22Rv1 (cell line): ENCODE measurements around the gene RAMAC.

Experiments used
- ZFX ChIP-seq: fragments of 450-650 bp; IDR thresholded peaks from 2 replicates; pipeline ENCODE4 v1.6.1; 2017; ENCODE audit warnings: antibody characterized with exemption, borderline replicate concordance
- TF ChIP-seq, protein P1 (sequence below): fragments of 450-650 bp; IDR thresholded peaks from 2 replicates; pipeline ENCODE4 v1.5.1; 2017; ENCODE audit warnings: mild to moderate bottlenecking

DNA sequence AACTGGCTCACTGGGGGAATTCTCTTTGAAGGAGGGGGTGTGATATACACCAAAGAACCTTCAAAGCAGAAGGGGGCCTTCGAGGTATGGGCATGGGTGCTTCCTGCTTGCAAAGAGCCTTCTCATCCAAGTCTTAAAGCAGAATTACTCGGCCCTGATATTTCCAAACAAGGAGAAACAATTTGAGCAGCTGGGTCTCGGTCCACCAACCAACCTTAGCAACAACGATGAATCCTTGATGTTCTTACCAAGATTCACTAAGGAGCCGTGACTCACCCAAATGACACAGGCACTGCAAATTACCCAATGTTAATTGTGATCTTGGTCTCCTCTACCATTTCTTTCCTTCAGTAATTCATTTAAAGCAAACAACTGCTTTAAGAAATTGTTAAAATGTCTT lies 41.2 kb upstream of the RAMAC start:
- TF ChIP-seq, protein P1, sequence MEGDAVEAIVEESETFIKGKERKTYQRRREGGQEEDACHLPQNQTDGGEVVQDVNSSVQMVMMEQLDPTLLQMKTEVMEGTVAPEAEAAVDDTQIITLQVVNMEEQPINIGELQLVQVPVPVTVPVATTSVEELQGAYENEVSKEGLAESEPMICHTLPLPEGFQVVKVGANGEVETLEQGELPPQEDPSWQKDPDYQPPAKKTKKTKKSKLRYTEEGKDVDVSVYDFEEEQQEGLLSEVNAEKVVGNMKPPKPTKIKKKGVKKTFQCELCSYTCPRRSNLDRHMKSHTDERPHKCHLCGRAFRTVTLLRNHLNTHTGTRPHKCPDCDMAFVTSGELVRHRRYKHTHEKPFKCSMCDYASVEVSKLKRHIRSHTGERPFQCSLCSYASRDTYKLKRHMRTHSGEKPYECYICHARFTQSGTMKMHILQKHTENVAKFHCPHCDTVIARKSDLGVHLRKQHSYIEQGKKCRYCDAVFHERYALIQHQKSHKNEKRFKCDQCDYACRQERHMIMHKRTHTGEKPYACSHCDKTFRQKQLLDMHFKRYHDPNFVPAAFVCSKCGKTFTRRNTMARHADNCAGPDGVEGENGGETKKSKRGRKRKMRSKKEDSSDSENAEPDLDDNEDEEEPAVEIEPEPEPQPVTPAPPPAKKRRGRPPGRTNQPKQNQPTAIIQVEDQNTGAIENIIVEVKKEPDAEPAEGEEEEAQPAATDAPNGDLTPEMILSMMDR, result no peak
- TF ChIP-seq ZFX, result no peak
